GM18502 (cell line): ENCODE results near the gene NEMP1.

Experiments
- ATAC-seq: cut with Tn5 transposase; IDR thresholded peaks from one replicate; pipeline ENCODE4 v1.9.1; 2021; ENCODE audit warnings: mild to moderate bottlenecking; ENCODE audit not compliant: unreplicated experiment, poor library complexity

Gene NEMP1

DNA sequence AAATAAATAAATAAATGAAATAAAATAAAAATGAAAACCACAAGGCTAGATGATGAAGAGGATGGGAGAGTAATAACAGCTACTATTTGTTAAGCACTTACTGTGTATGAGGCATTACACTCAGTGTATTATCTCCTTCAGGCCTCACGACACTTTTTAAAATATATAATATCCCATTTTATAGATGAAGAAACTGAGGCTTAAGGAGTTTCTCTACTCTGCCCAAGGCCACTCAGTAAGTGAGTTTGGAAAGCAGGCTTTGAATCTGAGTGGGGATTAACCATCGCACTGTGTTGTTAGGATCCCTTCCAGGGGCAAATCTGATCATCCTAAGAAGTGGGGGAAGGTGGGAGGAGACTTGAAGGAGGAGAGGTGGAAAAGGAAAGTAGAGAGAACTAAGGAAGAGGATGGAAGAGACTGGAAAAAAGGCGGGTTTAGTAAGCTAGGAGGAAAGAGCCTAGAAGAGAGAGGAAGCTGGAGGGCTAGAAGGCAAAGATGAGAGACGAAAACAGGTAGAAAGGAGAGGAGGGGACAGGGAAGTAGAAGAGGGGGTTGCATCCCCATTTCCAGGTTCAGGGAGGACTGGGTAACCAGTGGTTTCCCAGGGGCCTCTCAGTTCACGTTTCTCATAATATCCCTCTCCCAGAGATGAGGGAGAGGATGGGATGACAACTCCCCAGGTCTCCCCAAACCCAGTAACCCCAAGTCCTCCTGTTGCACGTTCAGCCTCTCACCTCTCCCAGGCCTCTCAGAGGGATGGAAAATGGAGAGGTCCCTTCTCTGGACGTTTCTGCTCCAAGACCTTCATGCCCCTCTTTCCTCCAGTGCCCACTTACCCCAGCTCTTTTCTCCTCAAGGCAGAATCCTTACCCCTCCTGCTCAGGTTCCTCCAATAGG is 30.9 kb upstream of the NEMP1 start:
- no peak for ATAC-seq

- ATAC-seq, result no peak
These were observed 29.0 kb upstream of the NEMP1 start for GRCh38 chr12:57107456-57108155.

GRCh38 chr12:57106021-57106708 is 27.6 kb upstream of the NEMP1 start:
- no peak for ATAC-seq

DNA sequence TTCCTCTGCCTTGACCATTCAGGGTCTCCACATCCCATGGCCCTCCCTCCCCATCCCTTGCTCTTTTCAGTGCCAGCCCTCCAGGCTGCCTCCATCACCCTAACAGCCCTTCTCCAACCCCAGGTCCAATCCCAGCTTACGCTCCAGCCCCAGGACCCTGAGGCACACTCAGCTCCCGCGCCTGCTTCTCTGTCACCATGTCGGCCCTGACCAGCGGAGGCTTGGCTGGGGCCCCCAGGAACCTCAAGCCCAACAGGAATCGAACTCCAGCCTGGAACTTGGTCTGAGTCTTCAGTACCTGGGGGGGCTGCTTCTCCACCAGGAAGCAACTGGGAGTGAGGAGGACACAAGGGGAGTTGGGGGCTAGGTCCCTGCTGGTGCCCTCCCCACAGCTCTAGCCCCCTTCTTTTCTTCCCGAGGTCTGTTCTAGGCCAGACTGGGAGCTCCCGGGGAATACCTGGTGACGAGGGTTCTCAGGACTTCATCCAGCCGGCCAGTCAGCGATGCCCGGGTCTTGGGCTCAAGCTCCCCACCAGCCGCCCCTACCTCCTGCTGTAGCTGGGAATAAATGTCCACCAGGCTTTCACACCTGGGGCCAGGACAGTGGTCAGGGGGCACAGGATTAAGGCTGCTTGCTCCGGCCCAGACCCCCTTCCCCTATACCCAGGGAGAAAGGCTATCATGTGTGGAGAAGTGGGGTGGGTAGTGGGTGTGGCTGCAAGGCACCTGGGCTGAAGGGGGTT is 26.6 kb upstream of the NEMP1 start:
- ATAC-seq, result no peak

GRCh38 chr12:57104292-57104910 is 25.8 kb upstream of the NEMP1 start:
- ATAC-seq, result no peak

GRCh38 chr12:57103856-57104255 is 25.3 kb upstream of the NEMP1 start:
- ATAC-seq, result no peak

DNA sequence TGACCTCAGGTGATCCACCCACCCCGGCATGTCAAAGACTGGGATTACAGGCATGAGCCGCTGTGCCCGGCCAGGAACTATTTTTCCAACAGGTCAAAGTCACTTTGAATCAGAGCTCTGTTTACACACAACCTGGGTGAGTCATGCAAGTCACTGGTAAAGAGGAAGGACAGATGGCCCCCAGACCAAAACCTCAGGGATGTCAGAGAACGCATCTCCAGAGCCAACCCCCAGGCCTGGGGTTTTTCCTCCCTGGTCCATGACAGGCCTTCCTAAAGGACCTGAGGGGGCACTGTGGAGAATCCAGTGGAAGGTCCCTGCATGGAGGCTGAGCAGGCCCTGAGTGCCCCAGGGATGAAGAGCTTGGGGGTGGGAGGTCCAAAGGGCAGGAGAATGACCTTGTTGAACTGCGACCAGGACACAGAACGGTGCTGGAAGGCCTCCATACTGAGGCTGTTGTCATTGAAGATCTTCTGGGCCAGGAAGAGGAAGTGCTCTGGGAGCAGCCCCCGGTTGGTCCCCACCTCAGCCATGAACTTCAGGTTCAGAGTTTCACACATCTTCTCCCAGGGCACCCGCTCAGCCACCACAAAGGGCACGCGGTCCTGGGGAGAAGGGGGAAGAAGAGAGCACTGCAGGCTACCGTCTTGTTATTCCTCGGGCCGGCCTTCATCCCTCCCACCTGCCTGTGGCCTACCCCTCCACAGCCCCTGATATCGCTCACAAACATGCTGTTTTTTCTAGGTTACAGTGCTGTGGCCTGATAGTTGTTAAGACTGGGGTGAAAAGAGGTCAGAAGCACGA is 23.5 kb upstream of the NEMP1 start:
- ATAC-seq, result no peak

DNA sequence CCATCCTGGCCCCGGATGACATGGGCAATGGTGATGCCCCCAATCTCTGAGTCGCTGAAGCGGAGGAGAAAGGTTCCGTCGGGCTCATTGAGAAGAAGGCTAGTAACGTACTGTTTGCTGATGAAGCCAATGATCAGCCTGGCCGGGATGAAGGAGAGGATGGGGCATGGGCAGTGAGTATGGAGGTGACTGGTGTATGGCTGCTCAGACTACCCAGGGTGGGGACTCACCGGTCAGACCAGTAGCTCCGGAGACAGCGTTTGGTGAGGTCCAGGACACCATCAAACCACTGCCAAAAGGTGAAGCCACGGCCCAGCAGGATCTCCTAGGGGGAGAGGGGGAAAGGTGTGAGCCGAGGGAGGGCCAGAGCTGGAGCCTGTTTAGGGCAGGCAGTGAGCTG is 21.2 kb upstream of the NEMP1 start:
- no peak for ATAC-seq

GRCh38 chr12:57099047-57099714 is 20.6 kb upstream of the NEMP1 start:
- no peak for ATAC-seq

DNA sequence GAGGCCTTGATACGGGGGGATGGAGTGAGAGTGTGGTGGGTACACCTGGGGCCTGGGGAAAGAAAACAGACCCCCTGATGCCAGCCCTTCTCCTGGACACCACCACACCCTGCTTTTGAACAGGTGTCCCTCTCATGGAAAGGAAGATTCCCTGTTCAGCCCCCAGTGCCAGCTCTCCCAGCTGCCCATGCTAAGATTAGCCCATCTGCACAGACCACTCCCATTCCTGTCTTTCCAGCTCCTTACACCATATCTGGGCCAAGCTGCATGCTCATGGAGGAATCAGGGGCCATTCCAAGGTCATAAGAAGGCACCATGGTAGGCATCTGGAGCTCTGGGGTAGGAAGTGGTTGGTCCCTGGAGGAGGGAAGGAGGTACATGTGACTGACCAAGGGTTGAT is 20.0 kb upstream of the NEMP1 start:
- no peak for ATAC-seq

DNA sequence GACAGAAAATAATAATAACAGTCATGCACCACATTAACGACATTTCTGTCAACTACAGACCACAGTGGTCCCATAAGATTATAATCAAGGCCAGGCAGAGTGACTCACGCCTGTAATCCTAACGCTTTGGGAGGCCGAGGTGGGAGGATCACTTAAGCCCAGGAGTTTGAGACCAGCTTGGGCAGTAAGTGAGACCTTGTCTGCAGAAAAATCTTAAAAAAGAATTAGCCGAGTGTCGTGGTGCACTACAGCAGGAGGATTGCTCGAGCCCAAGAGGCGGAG is 18.9 kb upstream of the NEMP1 start:
- no peak for ATAC-seq

- no peak for ATAC-seq
These were observed 18.4 kb upstream of the NEMP1 start for GRCh38 chr12:57096748-57097553.

- ATAC-seq, result no peak
These were observed 17.5 kb upstream of the NEMP1 start for GRCh38 chr12:57096099-57096572.

DNA sequence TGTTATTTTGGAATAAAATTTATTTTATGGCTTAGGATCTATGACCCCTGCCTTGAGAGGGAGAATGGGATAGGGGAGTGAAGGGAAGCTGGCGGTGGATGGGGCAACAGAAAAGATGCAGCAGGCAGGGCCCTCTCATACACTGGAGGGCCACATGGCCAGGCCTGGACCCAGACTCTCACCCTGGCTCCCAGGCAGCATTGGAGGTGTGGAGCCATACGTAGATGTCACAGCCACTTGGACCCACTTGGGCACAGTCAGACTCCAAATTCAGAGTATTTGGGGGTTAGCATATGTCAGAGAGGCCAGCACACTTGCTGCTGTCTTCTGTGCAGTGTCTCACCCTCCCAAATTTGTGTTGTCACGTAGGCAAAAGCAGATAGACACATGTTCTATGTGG is 16.8 kb upstream of the NEMP1 start:
- no peak for ATAC-seq

GRCh38 chr12:57094208-57095160 is 15.9 kb upstream of the NEMP1 start:
- no peak for ATAC-seq

GRCh38 chr12:57093415-57094207 is 15.0 kb upstream of the NEMP1 start:
- ATAC-seq, result peak; percentile 36
